NCI-H2196 treated with DMSO at 0.1 percent for 48 hours (cell line): ENCODE measurements around the gene NPC1L1.

Experiments
- DNase-seq: peaks from one replicate; lab custom pipeline; 2025; ENCODE audit not compliant: unreplicated experiment; lab: John Stamatoyannopoulos, UW

NPC1L1 gene

DNA sequence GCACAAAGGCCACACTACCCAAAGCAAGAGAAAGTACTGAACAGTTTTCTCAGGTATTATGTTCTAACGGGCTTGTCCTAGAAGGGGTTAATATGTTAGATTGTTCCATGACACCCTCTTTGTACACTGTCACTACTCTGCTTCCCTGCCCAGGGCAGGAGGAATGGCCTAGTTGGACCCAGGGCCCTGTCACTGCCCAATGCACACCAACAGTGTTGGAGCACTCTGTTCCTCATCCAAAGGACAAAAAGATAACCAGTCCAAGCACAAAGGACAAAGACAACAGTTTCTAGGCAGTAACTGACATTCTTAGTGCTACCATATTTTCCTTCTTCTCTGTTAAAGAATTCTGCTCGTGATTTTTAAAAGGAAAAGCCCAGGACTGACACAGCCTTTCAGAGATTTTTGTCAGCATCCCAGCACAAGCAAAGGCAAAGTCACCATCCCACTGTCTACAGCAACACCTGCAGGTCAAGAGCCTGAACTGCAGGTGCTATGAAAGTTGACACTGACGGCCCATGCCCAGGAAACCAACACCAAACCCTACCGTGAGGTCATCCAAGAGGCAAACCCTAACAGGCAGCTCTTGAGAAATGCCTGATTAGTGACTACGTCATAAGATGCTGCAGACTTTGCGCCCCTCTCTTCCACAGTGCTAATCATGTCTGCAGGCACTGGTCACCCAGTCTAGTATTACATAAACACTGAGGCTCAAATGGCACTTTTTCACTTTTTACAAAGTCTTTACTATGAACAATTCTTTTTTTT is 63.9 kb downstream of the NPC1L1 start:
- DNase-seq = peak; percentile 82

DNA sequence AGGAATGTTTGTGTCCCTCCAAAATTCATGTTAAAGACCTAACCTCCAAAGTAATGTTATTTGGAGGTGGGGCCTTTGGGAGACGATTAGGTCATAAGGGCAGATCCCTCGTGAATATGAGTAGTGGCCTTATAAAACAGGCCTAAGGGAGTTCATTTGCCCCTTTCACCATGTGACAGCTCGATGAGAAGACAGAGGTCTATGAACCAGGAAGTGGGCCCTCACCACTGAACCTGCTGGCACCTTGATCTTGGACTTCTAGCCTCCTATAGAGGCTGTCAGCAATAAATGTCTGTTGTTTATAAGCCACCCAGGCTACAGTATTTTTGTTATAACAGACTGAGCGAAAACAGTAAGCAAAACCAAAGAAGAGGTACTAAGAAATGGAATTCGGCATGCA is 64.8 kb downstream of the NPC1L1 start:
- DNase-seq = no peak

DNA sequence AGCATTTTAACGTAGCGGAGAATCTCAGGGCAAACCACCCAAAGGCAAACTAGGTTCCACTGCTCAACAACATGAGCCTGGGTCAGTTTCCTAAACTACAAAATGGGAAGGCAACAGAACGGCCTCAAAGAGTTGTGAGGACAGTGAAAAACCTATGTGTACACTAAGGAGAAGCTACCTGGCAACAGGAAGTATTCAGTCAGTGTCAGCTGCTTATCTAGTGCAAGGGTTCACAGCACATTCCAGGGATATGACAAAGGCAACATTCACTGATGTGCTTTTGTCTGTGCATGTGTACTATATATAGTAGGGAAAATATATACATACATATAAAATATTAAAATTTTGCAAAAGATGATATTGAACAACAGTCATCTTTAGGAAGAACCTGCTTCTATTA is 67.8 kb downstream of the NPC1L1 start:
- no peak for DNase-seq

DNA sequence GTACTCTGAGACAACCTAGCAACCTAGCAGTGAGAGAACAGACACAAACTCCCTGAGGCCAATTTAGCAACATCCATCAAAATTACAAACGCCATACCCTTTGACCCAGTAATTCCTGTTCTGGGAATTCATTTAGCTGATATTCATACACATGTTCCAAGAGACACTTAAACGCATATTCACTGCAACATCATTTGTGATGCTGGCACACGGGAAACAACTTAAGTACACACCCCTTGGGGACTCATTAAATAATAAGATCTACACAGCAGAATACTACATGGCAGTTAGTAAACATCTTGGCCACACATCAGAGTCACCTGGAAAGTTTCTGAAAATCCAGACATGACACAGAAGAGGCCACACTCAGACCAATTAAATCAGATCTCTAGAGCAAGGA is 68.3 kb downstream of the NPC1L1 start:
- no peak for DNase-seq

DNA sequence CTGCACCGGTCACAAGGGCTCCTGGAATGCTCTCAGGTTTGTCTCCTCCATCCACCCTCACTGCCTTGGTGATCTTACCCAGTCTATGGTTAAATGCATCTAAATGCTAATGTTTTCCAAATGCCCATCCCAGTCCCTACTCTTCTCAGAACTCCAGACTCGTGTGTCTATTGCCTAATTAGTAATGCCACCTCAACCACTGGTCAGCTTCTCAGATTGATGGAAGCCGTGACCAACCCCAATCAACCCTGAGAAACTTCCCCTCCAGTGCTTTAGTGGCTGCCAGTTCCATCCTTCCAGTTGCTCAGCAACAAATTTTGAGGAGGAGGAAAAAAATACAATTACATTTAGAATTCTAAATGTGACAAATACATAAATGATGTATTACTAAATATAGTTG is 69.3 kb downstream of the NPC1L1 start:
- DNase-seq = no peak

DNA sequence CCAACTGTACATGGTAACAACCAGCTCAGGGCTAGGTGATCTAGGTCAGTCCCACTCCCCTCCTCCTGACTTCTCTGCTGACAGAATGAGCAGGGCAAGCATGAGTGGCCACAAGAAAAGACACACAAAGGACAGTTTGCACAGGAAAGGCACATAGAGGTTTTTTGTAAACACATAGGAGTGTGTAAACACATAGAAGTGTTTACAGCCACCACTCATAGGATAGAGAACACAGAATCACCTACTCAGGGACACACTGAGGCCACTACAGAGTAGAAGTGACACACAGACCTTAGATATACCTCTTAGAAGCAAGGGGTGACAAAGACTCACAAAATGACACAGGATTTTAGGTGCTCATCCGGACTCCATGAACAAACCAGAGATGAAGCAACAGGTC is 69.7 kb downstream of the NPC1L1 start:
- DNase-seq = no peak

DNA sequence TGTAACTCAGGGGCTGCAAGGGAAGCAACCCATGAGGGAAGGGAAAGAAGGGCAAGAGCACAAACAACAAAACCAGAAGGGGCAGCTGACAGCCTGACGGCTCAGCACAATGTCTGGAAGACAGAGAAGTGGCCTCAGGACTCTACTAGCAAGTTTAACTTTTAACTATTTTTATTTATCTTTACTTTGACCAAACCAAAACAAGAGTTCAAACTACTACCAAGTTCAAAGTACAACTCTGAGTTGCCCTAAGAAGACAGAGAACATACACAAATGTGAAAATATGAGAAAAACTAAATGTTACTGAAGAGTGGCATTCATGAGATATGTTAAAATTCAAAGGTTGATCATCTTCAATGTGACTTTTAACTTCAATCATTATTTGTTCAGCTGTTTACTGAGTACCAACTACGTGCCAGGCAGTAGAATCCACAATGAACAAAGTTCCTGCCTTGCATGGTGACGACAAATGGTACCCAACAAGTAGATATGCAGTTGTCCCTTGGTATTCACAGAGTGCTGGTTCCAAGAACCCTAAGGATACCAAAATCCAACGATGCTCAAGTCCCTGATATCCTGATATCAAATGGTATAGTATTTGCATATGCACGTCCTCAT is 70.4 kb downstream of the NPC1L1 start:
- no peak for DNase-seq

DNA sequence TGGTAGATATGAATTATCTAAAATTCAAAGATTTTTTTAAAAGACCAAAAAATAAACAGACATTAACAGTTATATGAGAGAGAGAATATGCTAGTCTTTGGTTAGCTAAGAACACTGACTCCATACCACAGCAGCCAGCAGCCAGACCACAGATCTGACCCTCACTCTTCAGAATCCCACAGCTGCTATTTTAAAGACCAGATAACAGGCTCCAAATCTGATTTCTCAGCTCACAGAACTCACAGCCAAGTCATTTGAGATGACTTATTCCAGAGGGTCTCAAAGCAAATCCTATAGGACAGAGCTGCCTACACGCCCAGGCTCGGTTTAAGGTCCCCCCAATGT is 71.0 kb downstream of the NPC1L1 start:
- DNase-seq = no peak

DNA sequence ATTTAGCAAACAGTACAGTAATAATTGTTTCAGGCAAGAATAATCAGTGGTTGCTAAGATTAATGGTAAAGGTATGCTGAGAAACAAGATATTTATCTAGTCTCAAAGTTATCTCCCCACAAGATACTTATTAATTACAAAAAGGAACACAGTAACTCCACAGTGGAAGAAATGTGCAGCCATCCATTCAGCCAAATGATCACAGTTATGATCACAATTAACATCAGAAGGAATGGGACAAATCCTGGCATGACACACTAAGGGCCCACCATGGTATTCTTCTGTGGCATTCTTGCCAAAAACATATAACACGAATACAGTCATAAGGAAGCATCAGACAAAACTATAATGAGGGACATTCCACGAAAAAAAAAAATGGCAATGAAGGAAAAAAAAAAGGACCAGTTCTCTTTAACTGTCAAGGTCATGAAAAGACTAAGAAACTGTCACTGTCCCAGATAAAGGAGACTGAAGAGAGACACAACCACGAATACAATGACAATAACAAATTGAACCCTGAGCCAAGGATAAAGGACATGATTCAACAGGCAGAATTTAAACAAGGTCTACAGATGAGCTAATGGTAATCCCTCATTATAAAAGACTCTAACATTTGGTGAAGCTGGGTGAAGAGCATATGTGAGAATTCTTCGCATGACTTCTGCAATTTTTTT is 71.5 kb downstream of the NPC1L1 start:
- no peak for DNase-seq

GRCh38 chr7:44467217-44467548 is 73.9 kb downstream of the NPC1L1 start:
- DNase-seq = no peak

GRCh38 chr7:44466300-44467216 is 74.6 kb downstream of the NPC1L1 start:
- DNase-seq = no peak

- no peak for DNase-seq
Observed at GRCh38 chr7:44465490-44465889, 75.6 kb downstream of the NPC1L1 start.

DNA sequence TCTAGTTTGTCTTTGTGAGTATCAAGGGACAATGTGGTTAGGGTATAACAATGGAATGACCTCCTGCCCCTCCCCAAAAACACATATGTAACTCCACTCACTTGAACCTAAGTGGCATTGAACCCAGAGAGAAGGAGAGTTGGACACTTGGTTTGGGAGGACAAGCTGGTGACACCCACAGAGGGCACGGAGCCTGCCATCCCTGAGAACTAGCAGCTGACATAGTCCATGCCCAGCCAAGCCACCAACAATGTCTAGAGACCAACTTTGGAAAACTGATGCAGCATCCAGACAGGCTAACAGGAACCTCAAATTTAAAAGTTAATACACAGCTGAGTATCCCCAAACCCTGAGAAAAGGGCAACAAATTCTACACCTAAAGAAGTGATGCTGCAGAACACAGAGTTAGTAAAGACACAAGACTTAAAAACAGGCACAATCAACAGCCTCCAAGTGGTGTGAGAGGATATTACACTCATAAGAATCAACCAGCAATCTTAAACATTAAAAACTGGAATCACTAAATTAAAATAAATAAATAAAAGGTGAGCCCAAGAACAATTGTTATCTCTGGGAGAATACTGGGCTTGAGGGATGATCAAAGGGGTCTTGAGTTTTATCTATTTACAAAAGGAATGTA is 77.8 kb downstream of the NPC1L1 start:
- no peak for DNase-seq
